ENCODE results near the gene ST6GALNAC4.

The ST6GALNAC4 gene

DNA sequence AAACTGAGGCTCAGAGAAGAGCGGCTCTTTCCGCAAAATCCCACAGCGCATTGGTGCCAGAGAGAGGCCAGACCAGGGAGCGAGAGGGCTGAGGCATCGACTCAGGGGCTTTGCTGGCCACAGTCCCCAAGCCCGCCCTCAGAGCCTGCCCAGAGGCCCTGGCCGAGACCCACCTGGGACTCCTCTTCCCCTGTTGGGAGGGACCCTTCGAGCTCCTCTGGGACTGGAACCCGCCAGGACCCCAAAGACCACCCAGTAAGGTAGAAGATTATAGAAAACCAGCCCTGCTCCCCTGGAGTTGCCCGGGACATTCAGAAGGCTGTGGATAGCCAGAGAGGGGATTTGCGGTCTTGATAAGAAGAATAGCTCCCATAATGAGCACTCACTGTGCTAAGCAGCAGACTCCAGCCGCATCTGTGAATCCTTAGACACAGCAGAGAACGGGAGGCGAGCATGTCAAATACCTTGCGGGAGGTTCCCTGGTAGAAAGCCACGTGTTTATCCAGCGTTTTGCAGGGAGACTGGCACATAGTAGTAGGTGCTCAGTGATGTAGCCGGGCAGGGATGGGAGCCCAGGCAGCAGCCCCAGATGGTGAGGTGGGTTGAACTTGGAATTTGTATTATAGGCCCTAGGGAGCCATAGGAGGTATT lies 38.7 kb downstream of the ST6GALNAC4 start:
- TF ChIP-seq, protein P1, sequence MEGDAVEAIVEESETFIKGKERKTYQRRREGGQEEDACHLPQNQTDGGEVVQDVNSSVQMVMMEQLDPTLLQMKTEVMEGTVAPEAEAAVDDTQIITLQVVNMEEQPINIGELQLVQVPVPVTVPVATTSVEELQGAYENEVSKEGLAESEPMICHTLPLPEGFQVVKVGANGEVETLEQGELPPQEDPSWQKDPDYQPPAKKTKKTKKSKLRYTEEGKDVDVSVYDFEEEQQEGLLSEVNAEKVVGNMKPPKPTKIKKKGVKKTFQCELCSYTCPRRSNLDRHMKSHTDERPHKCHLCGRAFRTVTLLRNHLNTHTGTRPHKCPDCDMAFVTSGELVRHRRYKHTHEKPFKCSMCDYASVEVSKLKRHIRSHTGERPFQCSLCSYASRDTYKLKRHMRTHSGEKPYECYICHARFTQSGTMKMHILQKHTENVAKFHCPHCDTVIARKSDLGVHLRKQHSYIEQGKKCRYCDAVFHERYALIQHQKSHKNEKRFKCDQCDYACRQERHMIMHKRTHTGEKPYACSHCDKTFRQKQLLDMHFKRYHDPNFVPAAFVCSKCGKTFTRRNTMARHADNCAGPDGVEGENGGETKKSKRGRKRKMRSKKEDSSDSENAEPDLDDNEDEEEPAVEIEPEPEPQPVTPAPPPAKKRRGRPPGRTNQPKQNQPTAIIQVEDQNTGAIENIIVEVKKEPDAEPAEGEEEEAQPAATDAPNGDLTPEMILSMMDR (IDR thresholded peaks at IDR 0.05; ENCODE audit: borderline replicate concordance, insufficient read depth, low read depth, low read length): no peak
- no peak overlapping the region for H3K4me3 ChIP-seq (ENCODE audit: low read depth, low read length)

DNA sequence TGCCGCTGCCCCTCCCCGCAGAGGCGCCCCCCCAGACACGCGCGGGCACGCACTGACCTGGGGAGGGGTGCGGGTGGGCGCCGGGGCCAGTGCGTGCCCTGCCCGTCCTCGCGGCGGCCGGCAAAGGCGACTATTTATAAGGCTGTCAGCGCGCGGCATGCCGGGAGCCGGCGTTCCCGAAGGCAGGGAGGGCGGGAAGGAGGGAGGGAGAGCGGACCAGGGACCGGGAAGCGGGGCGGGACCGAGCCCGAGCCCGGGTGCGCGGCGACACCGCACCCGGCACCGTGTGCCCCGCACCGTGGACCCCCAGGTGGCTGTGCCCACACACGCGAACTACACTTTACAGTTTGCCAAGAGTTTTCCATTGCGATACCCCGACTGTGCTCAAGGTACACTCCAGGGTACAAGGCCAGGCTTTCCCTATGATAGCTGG lies 39.3 kb downstream of the ST6GALNAC4 start, which contains the start of gene AK1:
TSS of gene AK1 (minus strand) at position 110 of the 433 bp plus-strand sequence. CDS start 3,058 bp downstream, outside the sequence.
- H3K4me3 ChIP-seq (ENCODE audit: low read depth, low read length): no peak within 1 kb of the TSS
- TF ChIP-seq, protein P1 (IDR thresholded peaks at IDR 0.05; ENCODE audit: borderline replicate concordance, insufficient read depth, low read depth, low read length): no peak

DNA sequence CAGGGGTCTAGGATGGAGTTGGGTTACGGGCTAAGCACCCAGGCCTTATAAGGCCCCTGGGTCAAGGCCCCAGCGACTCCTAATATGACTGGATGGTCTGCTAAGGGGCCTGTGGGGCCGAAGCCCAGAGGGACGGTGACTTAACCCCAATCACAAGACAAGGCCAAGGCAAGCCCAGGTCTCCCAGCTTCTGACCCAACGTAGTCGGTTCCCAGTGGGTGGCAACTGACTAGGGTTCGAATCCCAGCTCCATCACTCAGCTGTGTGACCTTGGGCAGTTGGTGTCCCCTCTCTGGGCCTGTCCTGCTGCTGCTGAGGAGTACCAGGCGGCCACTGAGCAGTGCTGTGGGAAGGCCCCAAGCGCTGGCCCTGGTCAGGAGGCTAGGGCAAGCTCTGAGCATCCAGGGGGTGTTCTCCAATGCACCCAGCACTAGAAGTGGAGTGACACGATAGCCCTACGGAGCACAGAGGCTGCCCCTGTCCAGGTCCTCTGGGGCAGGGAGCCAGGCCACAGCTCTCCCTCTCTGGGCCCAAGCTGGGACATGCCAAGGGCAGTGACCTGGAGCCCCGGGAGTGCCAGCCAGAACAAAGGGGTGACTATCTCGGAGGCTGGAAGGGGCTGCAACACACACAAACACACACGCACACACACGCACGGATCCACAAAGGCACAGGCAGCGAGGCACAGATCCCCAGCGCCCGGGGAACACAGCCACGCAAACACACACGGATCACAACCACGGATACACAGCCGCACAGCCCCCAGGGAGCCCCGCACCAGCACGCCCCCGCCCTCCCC lies 39.9 kb downstream of the ST6GALNAC4 start:
- no peak overlapping the region for H3K4me3 ChIP-seq (ENCODE audit: low read depth, low read length)

DNA sequence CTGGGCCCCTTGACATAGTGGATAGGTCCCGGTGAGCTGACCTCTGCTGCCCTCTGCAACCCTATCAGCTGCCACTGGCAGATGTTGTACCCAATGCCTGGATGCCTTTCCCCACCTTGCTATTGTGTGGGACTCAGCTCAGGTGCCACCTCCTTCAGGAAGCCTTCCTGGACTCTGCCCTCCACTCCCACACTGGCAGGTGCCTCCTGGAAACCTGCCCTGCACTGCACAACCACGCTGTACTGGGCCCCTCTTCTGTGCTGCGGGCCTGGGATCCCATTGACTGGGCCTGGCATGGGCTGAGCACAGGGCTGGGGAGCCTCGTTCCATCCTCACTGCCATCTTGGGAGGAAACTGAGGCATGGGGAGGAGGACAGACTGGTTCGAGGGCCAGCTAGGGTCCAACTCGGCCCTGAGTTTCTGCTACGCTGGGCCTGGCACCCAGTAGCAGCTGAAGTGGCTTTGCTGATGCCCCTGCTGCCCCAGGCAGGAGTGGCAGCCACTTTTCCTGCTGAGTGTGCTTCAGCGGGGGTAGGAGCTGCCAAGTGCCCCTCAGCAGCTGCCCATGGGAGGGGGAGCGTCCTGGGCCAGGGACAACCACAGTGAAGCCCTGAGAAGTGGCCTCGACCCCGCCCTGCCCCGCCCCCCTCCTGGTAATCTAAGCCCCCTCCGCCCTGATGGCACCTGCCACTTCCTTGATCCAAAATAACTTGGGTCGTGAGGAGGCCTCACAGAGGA lies 40.6 kb downstream of the ST6GALNAC4 start:
- TF ChIP-seq, protein P1 (IDR thresholded peaks at IDR 0.05; ENCODE audit: borderline replicate concordance, insufficient read depth, low read depth, low read length): no peak
- H3K4me3 ChIP-seq (ENCODE audit: low read depth, low read length): no peak overlapping the region

More for the DNA sequence above, 39.9 kb downstream of the ST6GALNAC4 start:
- TF ChIP-seq, protein P1 (IDR thresholded peaks at IDR 0.05; ENCODE audit: borderline replicate concordance, insufficient read depth, low read depth, low read length): no peak

DNA sequence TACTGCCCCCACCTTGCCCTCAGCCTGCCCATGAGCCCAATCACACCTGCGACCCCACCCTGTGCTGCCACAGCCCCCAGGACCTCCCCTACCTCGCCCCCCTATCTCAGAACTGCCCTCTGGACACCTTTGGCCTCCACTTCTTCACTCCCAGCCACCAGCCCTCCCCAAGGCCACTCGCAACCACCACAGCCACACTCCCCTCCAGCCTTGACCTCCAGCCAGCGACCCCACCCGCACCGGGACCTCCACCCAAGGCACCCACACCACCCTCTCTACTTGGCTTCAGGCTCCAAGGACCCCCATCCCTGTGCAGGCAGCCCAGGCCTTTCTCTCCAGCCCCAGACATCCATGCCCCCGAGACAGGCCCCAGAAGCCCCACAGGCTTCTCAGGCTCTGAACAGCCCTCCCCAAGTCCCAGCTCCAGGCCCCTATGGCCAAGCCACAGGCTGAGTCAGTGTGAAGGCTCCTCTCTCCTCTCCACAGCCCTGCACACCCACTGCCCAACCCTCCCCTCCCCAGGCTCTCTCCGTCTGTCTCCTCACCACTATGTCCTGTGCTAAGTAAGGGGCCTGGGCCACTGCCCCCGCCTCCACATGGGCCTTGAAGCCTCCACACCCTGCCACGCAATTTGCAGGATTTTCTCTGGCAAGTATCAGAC lies 41.4 kb downstream of the ST6GALNAC4 start:
- TF ChIP-seq, protein P1 (IDR thresholded peaks at IDR 0.05; ENCODE audit: borderline replicate concordance, insufficient read depth, low read depth, low read length): no peak
- no peak overlapping the region for H3K4me3 ChIP-seq (ENCODE audit: low read depth, low read length)

DNA sequence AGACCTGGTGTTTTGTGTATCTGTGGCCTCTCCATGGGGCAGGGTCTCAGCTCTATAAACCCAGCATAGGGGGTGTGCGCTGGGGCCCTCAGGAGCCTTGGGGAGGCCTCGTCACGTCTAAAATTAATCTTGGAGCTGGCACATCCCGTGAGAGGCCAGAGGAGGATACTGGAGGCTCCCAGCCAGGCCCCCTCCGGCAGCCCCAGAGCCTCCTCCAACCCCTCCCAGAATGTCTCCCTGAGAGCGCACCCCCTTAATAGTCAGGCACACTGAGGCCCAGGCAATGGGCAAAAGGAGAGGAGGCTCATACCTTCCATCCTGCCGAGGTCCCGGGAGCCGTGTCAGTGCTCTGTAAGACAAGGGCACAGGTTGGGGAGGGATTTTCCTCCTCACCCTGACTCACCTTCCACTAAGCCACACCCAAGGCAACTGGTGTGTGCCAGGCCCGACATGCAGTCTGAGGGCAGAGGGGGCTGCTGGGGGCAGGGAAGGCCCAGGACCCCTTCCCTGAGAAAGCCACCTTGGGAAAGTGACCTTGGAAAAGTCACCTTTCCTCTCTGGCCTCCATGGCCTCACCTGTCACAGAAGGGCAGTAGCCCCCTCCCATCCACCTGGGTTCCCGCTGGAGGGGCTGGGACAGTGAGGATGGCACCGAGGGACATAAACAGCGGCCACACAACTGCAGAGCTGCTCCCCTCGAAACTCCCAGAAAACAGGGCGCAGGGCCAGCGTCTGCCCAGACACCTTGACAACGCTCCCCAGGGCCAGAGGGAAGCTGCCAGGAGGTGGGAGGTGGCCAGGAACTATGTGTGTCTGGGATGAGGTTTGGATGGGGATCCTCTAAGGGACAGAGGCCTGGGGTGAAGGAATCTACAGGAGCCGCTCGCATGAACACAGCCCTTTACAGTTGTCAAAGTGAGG lies 42.3 kb downstream of the ST6GALNAC4 start:
- TF ChIP-seq, protein P1 (IDR thresholded peaks at IDR 0.05; ENCODE audit: borderline replicate concordance, insufficient read depth, low read depth, low read length): no peak
- H3K4me3 ChIP-seq (ENCODE audit: low read depth, low read length): no peak overlapping the region
